ENCODE data around the gene CD300LB.

CD300LB gene

GRCh38 chr17:74543891-74544760 is 12.9 kb upstream of the CD300LB start:
- TF ChIP-seq EZH2phosphoT487 (conservative IDR thresholded peaks at IDR 0.05; ENCODE audit: low read length) (no peak), CTCF (IDR thresholded peaks at IDR 0.05; ENCODE audit: insufficient read depth, low read length, poor library complexity, severe bottlenecking) (no peak)
- no peaks in the 10 kb centered on the region for H3K9me2 ChIP-seq (replicated peaks; ENCODE audit: insufficient read depth, low read length)
- H3K9me3 ChIP-seq (ENCODE audit: insufficient read depth, low read length), result no peaks in the 10 kb centered on the region
- H3K27ac ChIP-seq (ENCODE audit: low read depth, low read length), result no peak overlapping the region
- no peaks in the 10 kb centered on the region for H3K79me2 ChIP-seq (ENCODE audit: insufficient read depth, low read length)
- no peaks in the 10 kb centered on the region for H4K20me1 ChIP-seq (ENCODE audit: low read depth, low read length)
- H3K36me3 ChIP-seq (ENCODE audit: low read length), result no peaks in the 10 kb centered on the region
- H3K9ac ChIP-seq (ENCODE audit: low read length), result no peak overlapping the region
- H3K4me3 ChIP-seq (ENCODE audit: insufficient read depth, low read length, poor library complexity, severe bottlenecking), result no peak overlapping the region
- H3K27me3 ChIP-seq (ENCODE audit: low read length), result no peaks in the 10 kb centered on the region
- no peaks in the 10 kb centered on the region for H3F3A ChIP-seq (ENCODE audit: insufficient read depth)
- H3K4me2 ChIP-seq (ENCODE audit: low read depth, low read length, poor library complexity, severe bottlenecking), result no peak overlapping the region
- no peak overlapping the region for H2AFZ ChIP-seq (ENCODE audit: low read depth, low read length, severe bottlenecking)

GRCh38 chr17:74543406-74543805 is 12.1 kb upstream of the CD300LB start:
- Histone ChIP-seq H3K79me2 (ENCODE audit: insufficient read depth, low read length) (no peaks in the 10 kb centered on the region), H2AFZ (ENCODE audit: low read depth, low read length, severe bottlenecking) (no peak overlapping the region), H3K36me3 (ENCODE audit: low read length) (no peaks in the 10 kb centered on the region), H4K20me1 (ENCODE audit: low read depth, low read length) (no peaks in the 10 kb centered on the region), H3K9me2 (replicated peaks; ENCODE audit: insufficient read depth, low read length) (no peaks in the 10 kb centered on the region), H3K4me2 (ENCODE audit: low read depth, low read length, poor library complexity, severe bottlenecking) (no peak overlapping the region), H3F3A (ENCODE audit: insufficient read depth) (no peaks in the 10 kb centered on the region), H3K27me3 (ENCODE audit: low read length) (no peaks in the 10 kb centered on the region), H3K4me3 (ENCODE audit: insufficient read depth, low read length, poor library complexity, severe bottlenecking) (no peak overlapping the region), H3K9ac (ENCODE audit: low read length) (no peak overlapping the region), H3K9me3 (ENCODE audit: insufficient read depth, low read length) (no peaks in the 10 kb centered on the region), H3K27ac (ENCODE audit: low read depth, low read length) (no peak overlapping the region)
- no peak for TF ChIP-seq EZH2phosphoT487 (conservative IDR thresholded peaks at IDR 0.05; ENCODE audit: low read length)
- TF ChIP-seq CTCF (IDR thresholded peaks at IDR 0.05; ENCODE audit: insufficient read depth, low read length, poor library complexity, severe bottlenecking), result no peak

- H3K36me3 ChIP-seq (ENCODE audit: low read length), result no peaks in the 10 kb centered on the region
- TF ChIP-seq CTCF (IDR thresholded peaks at IDR 0.05; ENCODE audit: insufficient read depth, low read length, poor library complexity, severe bottlenecking), result no peak
- TF ChIP-seq EZH2phosphoT487 (conservative IDR thresholded peaks at IDR 0.05; ENCODE audit: low read length), result no peak
- H4K20me1 ChIP-seq (ENCODE audit: low read depth, low read length), result no peaks in the 10 kb centered on the region
- H3F3A ChIP-seq (ENCODE audit: insufficient read depth), result no peaks in the 10 kb centered on the region
- H3K9me2 ChIP-seq (replicated peaks; ENCODE audit: insufficient read depth, low read length), result no peaks in the 10 kb centered on the region
- H3K79me2 ChIP-seq (ENCODE audit: insufficient read depth, low read length), result no peaks in the 10 kb centered on the region
- no peaks in the 10 kb centered on the region for H3K27me3 ChIP-seq (ENCODE audit: low read length)
- no peak overlapping the region for H3K4me3 ChIP-seq (ENCODE audit: insufficient read depth, low read length, poor library complexity, severe bottlenecking)
- no peaks in the 10 kb centered on the region for H3K9me3 ChIP-seq (ENCODE audit: insufficient read depth, low read length)
- H3K27ac ChIP-seq (ENCODE audit: low read depth, low read length), result no peak overlapping the region
- no peak overlapping the region for H3K9ac ChIP-seq (ENCODE audit: low read length)
- H3K4me2 ChIP-seq (ENCODE audit: low read depth, low read length, poor library complexity, severe bottlenecking), result no peak overlapping the region
- no peak overlapping the region for H2AFZ ChIP-seq (ENCODE audit: low read depth, low read length, severe bottlenecking)
Observed at GRCh38 chr17:74542727-74543383, 11.6 kb upstream of the CD300LB start.

Measured in SU-DHL-6 (cell line).